HG03565 (cell line): Measurements from ENCODE around the gene MCU.
"Not testable (repeated sequence)": the region's sequence is repeated elsewhere in the genome, so short reads cannot be mapped to it uniquely, and the experiment has no call there.

Experiments
- ATAC-seq: cut with Tn5 transposase; IDR thresholded peaks from one replicate; pipeline ENCODE4 v1.9.1; 2021; ENCODE audit warnings: mild to moderate bottlenecking, moderate library complexity; ENCODE audit not compliant: unreplicated experiment

The MCU gene

GRCh38 chr10:72890086-72890485, 198.1 kb downstream of the MCU start:
- ATAC-seq, result no peak

GRCh38 chr10:72893136-72893798, 201.3 kb downstream of the MCU start, which contains the start of gene OIT3:
Gene OIT3 (plus strand): TSS chr10:72893739. CDS start chr10:72893799, 60 bp downstream.
- no peak for ATAC-seq

GRCh38 chr10:72895236-72895850, 203.4 kb downstream of the MCU start:
- ATAC-seq, result no peak

- no peak for ATAC-seq
These were observed 206.7 kb downstream of the MCU start for GRCh38 chr10:72898616-72899015.

- ATAC-seq, result no peak
These were observed 207.6 kb downstream of the MCU start for GRCh38 chr10:72899545-72899944.

GRCh38 chr10:72903941-72904446, 212.1 kb downstream of the MCU start:
- not testable (repeated sequence) for ATAC-seq

- no peak for ATAC-seq
These were observed 212.9 kb downstream of the MCU start for GRCh38 chr10:72904806-72905205.

- no peak for ATAC-seq
These were observed 214.5 kb downstream of the MCU start for GRCh38 chr10:72906446-72906845.

- ATAC-seq, result no peak
These were observed 218.8 kb downstream of the MCU start for GRCh38 chr10:72910705-72911104.

- ATAC-seq, result no peak
These were observed 219.8 kb downstream of the MCU start for GRCh38 chr10:72911758-72912157.

GRCh38 chr10:72912736-72913135, 220.8 kb downstream of the MCU start:
- no peak for ATAC-seq

- no peak for ATAC-seq
These were observed 221.3 kb downstream of the MCU start for GRCh38 chr10:72913287-72913686.

GRCh38 chr10:72917201-72917600, 225.3 kb downstream of the MCU start:
- ATAC-seq, result not testable (repeated sequence)

GRCh38 chr10:72917803-72918332, 225.9 kb downstream of the MCU start:
- not testable (repeated sequence) for ATAC-seq

- no peak for ATAC-seq
These were observed 226.4 kb downstream of the MCU start for GRCh38 chr10:72918352-72918751.

- not testable (repeated sequence) for ATAC-seq
These were observed 229.3 kb downstream of the MCU start for GRCh38 chr10:72921147-72921683.

GRCh38 chr10:72924351-72924750, 232.4 kb downstream of the MCU start:
- ATAC-seq, result no peak

- no peak for ATAC-seq
These were observed 234.1 kb downstream of the MCU start for GRCh38 chr10:72925951-72926465.

- no peak for ATAC-seq
These were observed 235.5 kb downstream of the MCU start for GRCh38 chr10:72927485-72927884.

- ATAC-seq, result no peak
These were observed 236.9 kb downstream of the MCU start for GRCh38 chr10:72928798-72929197.

- no peak for ATAC-seq
These were observed 238.3 kb downstream of the MCU start for GRCh38 chr10:72930276-72930675.
